ENCODE data around the gene XRCC3.
"Not testable (repeated sequence)": the region's sequence is repeated elsewhere in the genome, so short reads cannot be mapped to it uniquely, and the experiment has no call there.

Gene XRCC3

GRCh38 chr14:103700753-103701490, 14.3 kb downstream of the XRCC3 start:
- peak in 2 of 42 donors; percentile 2 to 17 for DNase-seq
- intact Hi-C loops (cut with DNase I), result loop anchor here (10.0 kb wide), 1 partner anchor 66 kb away; no protein-coding TSS in a partner anchor

DNA sequence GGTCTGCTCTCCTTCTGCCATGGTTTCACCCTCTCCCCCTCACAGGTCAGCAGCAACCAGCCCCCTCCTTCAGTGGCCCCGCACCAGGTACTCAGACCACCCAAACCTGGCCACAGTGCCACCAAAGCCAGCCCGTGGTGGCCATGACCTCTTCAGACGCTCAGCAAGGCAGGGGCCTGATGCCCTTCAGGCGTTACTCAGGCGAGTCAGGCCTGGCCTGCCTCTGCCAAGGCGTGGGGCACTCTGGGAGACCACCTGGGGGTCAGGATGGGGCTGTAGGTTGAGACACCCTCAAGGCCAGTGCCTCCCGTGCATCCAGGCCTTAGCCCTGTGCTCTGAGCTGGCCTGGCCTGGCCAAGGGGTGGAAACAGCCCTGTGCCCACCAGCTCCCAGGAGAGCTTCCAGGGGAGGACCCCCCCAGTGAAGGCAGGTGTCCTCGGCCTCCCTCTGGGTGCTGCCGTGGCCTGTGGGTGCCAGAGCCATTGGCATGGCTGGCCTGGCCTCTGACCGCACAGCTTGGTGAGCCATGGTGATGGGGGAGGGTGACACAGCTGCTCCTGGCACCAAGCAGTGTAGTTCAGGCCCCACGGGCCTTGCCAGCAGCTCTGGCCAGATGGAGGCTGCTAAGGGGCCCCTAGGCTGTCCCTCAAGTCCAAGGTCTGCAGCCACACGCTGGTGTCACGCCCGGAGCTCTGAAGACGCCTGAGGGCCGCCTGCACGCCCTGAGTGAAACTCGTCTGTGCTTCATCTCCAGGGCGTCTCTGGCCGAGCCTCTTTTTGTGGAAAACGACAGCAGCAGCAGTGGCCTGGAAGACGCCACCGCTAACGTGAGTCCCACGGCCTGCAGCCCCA, 15.1 kb downstream of the XRCC3 start:
- intact Hi-C loops (cut with DNase I), result loop anchor here (10.0 kb wide), 1 partner anchor 65 kb away; no protein-coding TSS in a partner anchor
- DNase-seq, result peak in 41 of 42 donors; percentile 46 to 90 (median 78)

GRCh38 chr14:103699261-103699661, 16.0 kb downstream of the XRCC3 start:
- DNase-seq, result no peak
- intact Hi-C loops (cut with DNase I), result no loop called here

- intact Hi-C loops (cut with DNase I), result no loop called here
These were observed 16.6 kb downstream of the XRCC3 start for GRCh38 chr14:103698380-103699260.

DNA sequence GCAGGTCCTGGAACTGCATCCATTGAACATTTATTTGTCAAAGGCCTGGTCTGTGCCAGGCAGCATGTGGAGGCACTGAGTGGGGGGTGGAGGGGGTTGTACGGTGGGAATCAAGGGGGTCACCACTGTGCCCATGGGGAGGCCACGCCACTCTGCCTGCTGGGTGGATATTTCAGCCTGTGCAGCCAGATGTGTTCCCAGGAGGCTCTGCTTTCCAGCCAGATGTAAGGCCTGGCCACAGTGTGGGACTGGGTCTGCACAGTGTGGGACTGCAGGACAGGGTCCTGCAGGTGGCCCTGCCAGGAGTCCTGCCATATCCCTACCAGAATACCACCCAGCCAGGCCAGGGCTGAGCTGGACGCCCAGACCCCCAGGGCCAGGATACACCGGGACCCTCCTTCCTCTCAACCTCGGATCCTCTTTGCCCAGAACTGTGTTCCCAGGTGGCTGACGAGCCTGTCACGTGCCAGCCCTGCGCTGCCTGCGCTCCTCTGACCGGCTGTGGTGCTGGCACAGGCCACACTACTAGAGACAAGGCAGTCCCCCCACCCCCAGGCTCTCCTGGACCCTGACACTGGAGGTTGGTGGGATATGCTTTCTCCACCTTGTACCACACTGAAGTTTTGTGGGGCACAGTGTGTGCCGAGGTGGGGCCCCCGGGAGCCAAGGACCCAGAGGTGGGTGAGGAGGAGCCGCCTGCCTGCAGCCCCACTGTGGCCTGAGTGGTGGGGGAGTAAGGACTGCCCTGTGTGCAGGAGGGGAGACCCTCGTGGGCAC, 17.5 kb downstream of the XRCC3 start:
- intact Hi-C loops (cut with DNase I), result no loop called here
- no peak for DNase-seq

More at GRCh38 chr14:103698380-103699260, 16.6 kb downstream of the XRCC3 start:
- DNase-seq, result peak in 1 of 42 donors; percentile 5

- peak in 4 of 42 donors; percentile 4 to 36 (median 16) for DNase-seq
- intact Hi-C loops (cut with DNase I), result no loop called here
These were observed 18.0 kb downstream of the XRCC3 start for GRCh38 chr14:103697206-103697602.

- intact Hi-C loops (cut with DNase I), result no loop called here
- DNase-seq, result peak in 7 of 42 donors; percentile 8 to 40 (median 17)
These were observed 18.7 kb downstream of the XRCC3 start for GRCh38 chr14:103696466-103697071.

DNA sequence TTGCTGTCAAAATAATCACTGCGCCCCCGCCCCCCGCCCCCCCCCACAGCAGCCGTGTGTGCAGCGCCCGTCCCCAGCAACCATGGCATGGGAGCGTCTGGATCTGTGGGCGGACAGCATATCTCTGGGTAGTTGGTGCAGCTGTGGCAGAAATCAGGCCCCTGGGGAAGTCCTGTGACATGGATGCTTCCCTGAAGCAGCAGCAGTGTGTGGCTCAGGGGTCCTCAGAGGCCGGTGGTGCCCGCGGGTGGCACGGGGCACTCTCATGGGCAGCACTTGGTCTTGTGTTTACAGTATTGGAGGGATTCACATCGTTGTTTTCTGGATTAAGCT, 19.2 kb downstream of the XRCC3 start:
- peak in 8 of 42 donors; percentile 16 to 44 (median 30) for DNase-seq
- intact Hi-C loops (cut with DNase I), result no loop called here

DNA sequence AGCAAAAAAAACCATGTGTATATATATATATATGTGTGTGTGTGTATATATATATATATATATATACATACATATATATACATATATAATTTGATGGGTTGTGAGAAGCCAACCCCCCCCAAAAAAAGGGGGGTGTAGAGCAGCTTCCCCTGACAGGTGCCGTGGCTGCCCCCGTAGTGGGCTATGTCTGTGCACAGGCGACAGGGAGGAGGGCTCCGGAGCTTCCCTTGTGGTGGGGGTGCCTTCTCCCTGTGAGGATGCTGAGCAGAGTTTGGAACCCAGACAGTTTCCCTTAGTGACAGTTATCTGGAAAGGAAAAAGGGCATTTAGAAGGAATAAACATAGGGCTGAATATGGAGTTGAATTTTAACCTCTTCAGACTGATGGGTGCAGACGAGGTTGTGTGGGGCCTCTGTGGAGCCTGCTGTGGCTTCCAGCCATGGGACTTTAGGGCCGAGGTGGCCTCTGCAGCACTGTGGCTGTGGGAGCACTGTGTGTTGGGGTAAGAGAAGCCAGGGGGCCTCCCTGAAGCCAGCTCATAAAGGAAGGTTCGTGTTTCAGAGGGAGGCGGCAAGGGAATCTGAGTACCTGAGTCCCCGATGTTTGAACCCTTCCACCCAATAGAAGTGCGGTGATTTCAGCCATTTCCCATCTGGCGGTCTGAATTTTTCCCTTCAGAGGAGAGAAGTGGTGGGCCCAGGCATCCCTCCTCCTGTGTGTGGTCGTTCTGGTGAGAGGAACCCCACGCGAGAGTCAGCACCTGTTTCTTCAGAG, 19.8 kb downstream of the XRCC3 start:
- peak in 7 of 42 donors; percentile 6 to 42 (median 15) for DNase-seq
- intact Hi-C loops (cut with DNase I), result no loop called here

- peak in 10 of 42 donors; percentile 5 to 35 (median 21) for DNase-seq
- intact Hi-C loops (cut with DNase I), result no loop called here
These were observed 20.7 kb downstream of the XRCC3 start for GRCh38 chr14:103694572-103695026.

- intact Hi-C loops (cut with DNase I), result no loop called here
- DNase-seq, result peak in 7 of 42 donors; percentile 4 to 33 (median 14)
These were observed 21.7 kb downstream of the XRCC3 start for GRCh38 chr14:103693515-103693914.

GRCh38 chr14:103692871-103693270, 22.4 kb downstream of the XRCC3 start:
- intact Hi-C loops (cut with DNase I), result no loop called here
- DNase-seq, result peak in 6 of 42 donors; percentile 8 to 33 (median 16)

DNA sequence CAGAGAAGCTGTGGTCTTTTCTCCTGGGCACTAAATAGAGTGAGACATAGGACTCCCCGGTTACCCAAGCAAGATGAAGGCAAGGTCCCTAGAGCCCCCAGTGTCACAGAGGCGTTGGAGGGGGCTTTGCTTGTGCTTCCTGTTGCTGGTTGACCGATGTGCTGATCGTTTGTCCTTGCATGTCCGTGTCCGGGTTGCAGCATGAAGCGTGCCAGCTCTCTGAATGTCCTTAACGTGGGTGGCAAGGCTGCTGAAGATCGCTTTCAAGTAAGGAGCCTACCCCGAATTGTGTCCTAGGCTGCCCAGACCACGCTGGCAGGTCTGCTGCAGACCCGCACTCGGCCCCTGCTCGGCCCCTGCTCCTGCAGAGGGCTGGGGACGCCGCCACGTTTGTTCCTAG, 23.1 kb downstream of the XRCC3 start:
- DNase-seq, result peak in 5 of 42 donors; percentile 5 to 29 (median 18)
- intact Hi-C loops (cut with DNase I), result no loop called here

DNA sequence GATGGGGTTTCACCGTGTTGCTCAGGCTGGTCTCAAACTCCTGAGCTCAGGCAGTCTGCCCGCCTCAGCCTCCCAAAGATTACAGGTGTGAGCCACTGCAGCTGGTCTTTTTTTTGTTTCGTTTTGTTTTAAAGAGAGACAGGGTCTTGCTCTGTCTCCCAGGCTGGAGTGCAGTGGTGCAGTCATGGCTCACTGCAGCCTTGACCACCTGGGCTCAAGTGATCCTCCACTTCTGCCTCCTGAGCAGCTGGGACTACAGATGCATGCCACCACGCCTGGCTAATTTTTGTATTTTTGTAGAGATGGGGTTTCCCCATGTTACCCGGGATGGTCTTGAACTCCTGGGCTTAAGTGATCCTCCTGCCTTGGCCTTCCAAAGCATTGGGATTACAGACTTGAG, 23.6 kb downstream of the XRCC3 start:
- DNase-seq; intact Hi-C loops (cut with DNase I): not testable (repeated sequence)

GRCh38 chr14:103690332-103690731, 24.9 kb downstream of the XRCC3 start:
- intact Hi-C loops (cut with DNase I), result no loop called here
- DNase-seq, result peak in 6 of 42 donors; percentile 4 to 37 (median 21)

GRCh38 chr14:103688906-103689902, 26.0 kb downstream of the XRCC3 start:
- peak; percentile 42 to 88 (median 70) for DNase-seq
- intact Hi-C loops (cut with DNase I), result no loop called here

Measured in head of caudate nucleus (tissue), 42 donors.